Gastrocnemius medialis (tissue), 4 donors: Measurements from ENCODE around the gene RBP4. TPM values are rescaled to one million over a fixed set of nuclear protein-coding genes. Genes with fewer than 3 reads are reported as not detected.

ENCODE experiments used
- ATAC-seq, 2 donors: fragments of 150-250 bp; one replicate each; pipeline ENCODE4 v1.9.1; 2016
- DNase-seq, 2 donors: peaks; one replicate each; pipeline ENCODE4 v3.0.0-alpha.2; 2019
- H3K27ac ChIP-seq, 4 donors: fragments of 200-600 bp; sonication (generic); 1 replicate in 1 of 4; 2 replicates in 3 of 4; pipeline ENCODE4 v1.5.1; 2016 to 2018; ENCODE audit warnings: mild to moderate bottlenecking in 2 of 4, moderate library complexity in 1 of 4
- H3K27me3 ChIP-seq, 3 donors: fragments of 200-600 bp; sonication (generic) in 2 of 3; 1 replicate in 1 of 3; 2 replicates in 2 of 3; pipeline versions ENCODE4 v1.5.1 to v1.6.0; 2016 to 2019; ENCODE audit warnings: mild to moderate bottlenecking in 1 of 3, moderate library complexity in 1 of 3
- H3K36me3 ChIP-seq, 2 donors: fragments of 200-600 bp; sonication (generic) in 1 of 2; one replicate each; pipeline ENCODE4 v1.5.1; 2017 to 2018
- H3K4me1 ChIP-seq, 2 donors: fragments of 200-600 bp; sonication (generic) in 1 of 2; one replicate each; pipeline ENCODE4 v1.5.1; 2016 to 2017; ENCODE audit warnings: mild to moderate bottlenecking in 2 of 2
- H3K4me3 ChIP-seq, 4 donors: fragments of 200-600 bp; sonication (generic) in 3 of 4; 1 replicate in 1 of 4; 2 replicates in 3 of 4; pipeline ENCODE4 v1.5.1; 2016 to 2019; ENCODE audit warnings: mild to moderate bottlenecking in 2 of 4
- H3K9me3 ChIP-seq, 3 donors: fragments of 200-600 bp; sonication (generic) in 2 of 3; 1 replicate in 1 of 3; 2 replicates in 2 of 3; pipeline ENCODE4 v1.5.1; 2016 to 2019
- CTCF ChIP-seq, 5 experiments: fragments of 450-650 bp in 3 of 5; fragments of 200-600 bp in 2 of 5; sonication (generic) in 2 of 5; IDR thresholded peaks in 4 of 5; conservative IDR thresholded peaks in 1 of 5; 1 replicate in 4 of 5; 2 replicates in 1 of 5; pipeline ENCODE4 v1.5.1; 2016 to 2019; ENCODE audit warnings: antibody characterized with exemption in 5 of 5, mild to moderate bottlenecking in 3 of 5, moderate library complexity in 3 of 5
- POLR2A ChIP-seq, 2 donors: fragments of 450-650 bp; IDR thresholded peaks; one replicate each; pipeline ENCODE4 v1.6.1; 2017; ENCODE audit warnings: antibody characterized with exemption in 2 of 2, mild to moderate bottlenecking in 2 of 2, moderate library complexity in 2 of 2
- in situ Hi-C, 4 donors: fragments of 200-750 bp; cut with MboI; loops; one replicate each; pipeline versions ENCODE4 v1.15.0 to v1.8.0; 2017; ENCODE audit warnings: low sequenced_read_pairs in 4 of 4
- intact Hi-C: fragments of 100-400 bp; cut with DNase I; formaldehyde crosslinking; loops from one replicate; pipeline ENCODE4 v1.15.1; 2023; ENCODE audit warnings: low total_unique reads
- total RNA-seq, 4 donors: library from RNA; depleted of rRNA; stranded (reverse); fragments of >200 nt; gene quantifications; one replicate each; pipeline versions ENCODE4 v1.1.0 to v1.2.3, GENCODE V29; 2016

The RBP4 gene
- total RNA-seq, 4 donors from 2014 or later, result 3.8 to 16.2 (median 7.7) TPM

- intact Hi-C loops (no loop called here), in situ Hi-C loops (no loop called here)
- Histone ChIP-seq H3K27ac (no peak overlapping the region), H3K27me3 (peaks cover 0 to 2% (median 0%) of the 10 kb centered on the region in 3 donors), H3K36me3 (no peaks in the 10 kb centered on the region), H3K9me3 (no peaks in the 10 kb centered on the region), H3K4me1 (no peaks in the 10 kb centered on the region), H3K4me3 (no peak overlapping the region)
- TF ChIP-seq POLR2A (IDR thresholded peaks at IDR 0.05), result no peak
- TF ChIP-seq CTCF (IDR thresholded peaks at IDR 0.05 in 4 of 5, conservative IDR thresholded peaks at IDR 0.05 in 1 of 5), result no peak
- no peak for DNase-seq
- ATAC-seq, result no peak
Observed at GRCh38 chr10:93576888-93577287, 24.1 kb downstream of the RBP4 start.

- H3K27ac ChIP-seq, result no peak overlapping the region
- TF ChIP-seq POLR2A (IDR thresholded peaks at IDR 0.05) (no peak), CTCF (IDR thresholded peaks at IDR 0.05 in 4 of 5, conservative IDR thresholded peaks at IDR 0.05 in 1 of 5) (no peak)
- H3K4me1 ChIP-seq, result no peaks in the 10 kb centered on the region
- no peak for ATAC-seq
- H3K27me3 ChIP-seq, result peaks cover under 1 to 8% (median 6%) of the 10 kb centered on the region in 3 donors
- in situ Hi-C loops, result no loop called here
- H3K4me3 ChIP-seq, result no peak overlapping the region
- H3K9me3 ChIP-seq, result no peaks in the 10 kb centered on the region
- intact Hi-C loops, result no loop called here
- no peak for DNase-seq
- no peaks in the 10 kb centered on the region for H3K36me3 ChIP-seq
Observed at GRCh38 chr10:93573924-93574323, 27.1 kb downstream of the RBP4 start.

- in situ Hi-C loops (no loop called here), intact Hi-C loops (no loop called here)
- Histone ChIP-seq H3K27ac (no peak overlapping the region), H3K27me3 (peaks cover 6 to 14% (median 8%) of the 10 kb centered on the region in 3 donors), H3K4me3 (no peak overlapping the region), H3K36me3 (no peaks in the 10 kb centered on the region), H3K4me1 (no peaks in the 10 kb centered on the region), H3K9me3 (no peaks in the 10 kb centered on the region)
- no peak for TF ChIP-seq POLR2A (IDR thresholded peaks at IDR 0.05)
- TF ChIP-seq CTCF (IDR thresholded peaks at IDR 0.05 in 4 of 5, conservative IDR thresholded peaks at IDR 0.05 in 1 of 5), result no peak
- DNase-seq, result peak; percentile 17 to 21
- ATAC-seq, result peak in 1 of 2 donors; percentile 41
Observed at GRCh38 chr10:93573051-93573909, 27.8 kb downstream of the RBP4 start.

- in situ Hi-C loops, result no loop called here
- no peak overlapping the region for H3K27ac ChIP-seq
- H3K9me3 ChIP-seq, result no peaks in the 10 kb centered on the region
- TF ChIP-seq POLR2A (IDR thresholded peaks at IDR 0.05) (no peak), CTCF (IDR thresholded peaks at IDR 0.05 in 4 of 5, conservative IDR thresholded peaks at IDR 0.05 in 1 of 5) (no peak)
- DNase-seq (no peak), ATAC-seq (no peak)
- H3K4me3 ChIP-seq, result no peak overlapping the region
- intact Hi-C loops, result no loop called here
- peaks cover 12 to 17% (median 13%) of the 10 kb centered on the region in 3 donors for H3K27me3 ChIP-seq
- H3K36me3 ChIP-seq, result no peaks in the 10 kb centered on the region
- no peaks in the 10 kb centered on the region for H3K4me1 ChIP-seq
Observed at GRCh38 chr10:93572606-93573005, 28.4 kb downstream of the RBP4 start.
